HG03439 (cell line): ENCODE measurements around the gene LRCOL1.

Experiments
- ATAC-seq: cut with Tn5 transposase; IDR thresholded peaks from one replicate; pipeline ENCODE4 v1.9.1; 2021; ENCODE audit warnings: mild to moderate bottlenecking, moderate library complexity; ENCODE audit not compliant: unreplicated experiment

Gene LRCOL1

GRCh38 chr12:132637811-132638210 lies 27.4 kb upstream of the LRCOL1 start:
- no peak for ATAC-seq

- ATAC-seq: no peak
Observed at GRCh38 chr12:132635076-132635955, 24.9 kb upstream of the LRCOL1 start.

- no peak for ATAC-seq
Observed at GRCh38 chr12:132634411-132634990, 24.1 kb upstream of the LRCOL1 start.

- no peak for ATAC-seq
Observed at GRCh38 chr12:132633901-132634300, 23.5 kb upstream of the LRCOL1 start.

GRCh38 chr12:132633398-132633797 lies 23.0 kb upstream of the LRCOL1 start:
- ATAC-seq: no peak

GRCh38 chr12:132632521-132633228 lies 22.3 kb upstream of the LRCOL1 start:
- no peak for ATAC-seq

- ATAC-seq: no peak
Observed at GRCh38 chr12:132631666-132632065, 21.3 kb upstream of the LRCOL1 start.

GRCh38 chr12:132630672-132631071 lies 20.3 kb upstream of the LRCOL1 start:
- ATAC-seq: no peak

- no peak for ATAC-seq
Observed at GRCh38 chr12:132629330-132629729, 18.9 kb upstream of the LRCOL1 start.

- ATAC-seq: no peak
Observed at GRCh38 chr12:132625731-132626430, 15.5 kb upstream of the LRCOL1 start.

GRCh38 chr12:132624910-132625630 lies 14.7 kb upstream of the LRCOL1 start:
- no peak for ATAC-seq

GRCh38 chr12:132624186-132624855 lies 13.9 kb upstream of the LRCOL1 start:
- no peak for ATAC-seq

GRCh38 chr12:132623072-132623869 lies 12.9 kb upstream of the LRCOL1 start:
- no peak for ATAC-seq

- ATAC-seq: no peak
Observed at GRCh38 chr12:132622437-132623071, 12.2 kb upstream of the LRCOL1 start.

GRCh38 chr12:132621657-132622435 lies 11.5 kb upstream of the LRCOL1 start:
- ATAC-seq: no peak

- no peak for ATAC-seq
Observed at GRCh38 chr12:132620899-132621656, 10.7 kb upstream of the LRCOL1 start.
